ENCODE data around the gene CELSR1. TPM values are rescaled to one million over a fixed set of nuclear protein-coding genes. Genes with fewer than 3 reads are reported as not detected.

The CELSR1 gene
- total and polyA plus RNA-seq, 2 donors (not counting 1 experiment from before 2014, with no cell fraction given) = 30.2 to 34.8 TPM

DNA sequence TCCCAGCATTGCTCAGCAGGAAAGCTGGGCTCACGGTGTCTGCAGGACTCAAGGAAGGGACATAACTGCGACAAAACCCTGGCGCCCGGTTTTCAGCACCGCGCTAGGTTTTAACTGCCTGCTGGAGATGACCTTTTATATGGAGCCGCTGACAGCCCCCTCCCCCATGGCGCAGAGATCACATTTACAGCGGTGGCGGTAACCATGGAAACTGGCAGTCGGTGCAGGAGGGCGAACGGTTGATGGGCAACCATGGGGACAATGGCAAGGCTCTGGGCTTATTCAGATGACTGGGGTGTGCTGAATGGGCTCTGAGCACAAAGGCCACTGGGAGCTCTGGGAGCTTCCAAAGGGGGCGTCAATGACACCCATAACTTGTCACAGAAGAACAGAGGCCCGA lies 37.2 kb downstream of the CELSR1 start:
- Mint-ChIP-seq H3K4me3 (no peak overlapping the region), H3K27ac (no peak overlapping the region), H3K4me1 (peaks cover 8% of the 10 kb centered on the region), H3K27me3 (peaks cover 40% of the 10 kb centered on the region), H3K9me3 (ENCODE audit: insufficient read depth) (no peaks in the 10 kb centered on the region)
- ATAC-seq (ENCODE audit: low read depth) (no peak), DNase-seq (no peak)
- peaks cover 3 to 4% of the 10 kb centered on the region in 2 donors for H3K4me1 ChIP-seq (ENCODE audit: control insufficient read depth in 2 of 2, insufficient read depth in 2 of 2, low read length in 2 of 2)
- TF ChIP-seq EZH2 (IDR thresholded peaks at IDR 0.05; ENCODE audit: borderline replicate concordance, insufficient read depth, low read depth, low read length, poor library complexity, severe bottlenecking) = no peak
- TF ChIP-seq, protein P1, sequence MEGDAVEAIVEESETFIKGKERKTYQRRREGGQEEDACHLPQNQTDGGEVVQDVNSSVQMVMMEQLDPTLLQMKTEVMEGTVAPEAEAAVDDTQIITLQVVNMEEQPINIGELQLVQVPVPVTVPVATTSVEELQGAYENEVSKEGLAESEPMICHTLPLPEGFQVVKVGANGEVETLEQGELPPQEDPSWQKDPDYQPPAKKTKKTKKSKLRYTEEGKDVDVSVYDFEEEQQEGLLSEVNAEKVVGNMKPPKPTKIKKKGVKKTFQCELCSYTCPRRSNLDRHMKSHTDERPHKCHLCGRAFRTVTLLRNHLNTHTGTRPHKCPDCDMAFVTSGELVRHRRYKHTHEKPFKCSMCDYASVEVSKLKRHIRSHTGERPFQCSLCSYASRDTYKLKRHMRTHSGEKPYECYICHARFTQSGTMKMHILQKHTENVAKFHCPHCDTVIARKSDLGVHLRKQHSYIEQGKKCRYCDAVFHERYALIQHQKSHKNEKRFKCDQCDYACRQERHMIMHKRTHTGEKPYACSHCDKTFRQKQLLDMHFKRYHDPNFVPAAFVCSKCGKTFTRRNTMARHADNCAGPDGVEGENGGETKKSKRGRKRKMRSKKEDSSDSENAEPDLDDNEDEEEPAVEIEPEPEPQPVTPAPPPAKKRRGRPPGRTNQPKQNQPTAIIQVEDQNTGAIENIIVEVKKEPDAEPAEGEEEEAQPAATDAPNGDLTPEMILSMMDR (IDR thresholded peaks at IDR 0.05) = no peak
- H3K9me3 ChIP-seq (ENCODE audit: control extremely low read depth in 1 of 3, control insufficient read depth in 2 of 3, insufficient read depth in 1 of 3, low read length in 2 of 3) = no peaks in the 10 kb centered on the region
- H3K36me3 ChIP-seq (replicated peaks in 1 of 2; ENCODE audit: control extremely low read depth in 1 of 2, control insufficient read depth in 1 of 2, extremely low read depth in 1 of 2, insufficient read depth in 2 of 2, low read length in 1 of 2) = no peaks in the 10 kb centered on the region
- WGBS (ENCODE audit: insufficient coverage) = 58% methylated on average over 2 of the region's 15 CpGs
- peaks cover 0 to 21% (median 4%) of the 10 kb centered on the region in 4 experiments for H3K27me3 ChIP-seq (replicated peaks in 1 of 4; ENCODE audit: control extremely low read depth in 1 of 4, control insufficient read depth in 3 of 4, insufficient read depth in 4 of 4, low read length in 3 of 4)
- ChIA-PET POLR2A (no interaction called here), CTCF (no interaction called here)
- no peak overlapping the region for H3K9ac ChIP-seq (ENCODE audit: low read length)
- no peak overlapping the region for H3K27ac ChIP-seq (ENCODE audit: low read length in 2 of 2)
- no peaks in the 10 kb centered on the region for H4K20me1 ChIP-seq (ENCODE audit: control insufficient read depth, insufficient read depth, low read length, poor library complexity, severe bottlenecking)
- intact Hi-C loops (cut with micrococcal nuclease) = no loop called here
- H3K4me2 ChIP-seq (replicated peaks; ENCODE audit: low read depth, low read length, poor library complexity, severe bottlenecking) = no peak overlapping the region
- H3K79me2 ChIP-seq (ENCODE audit: control insufficient read depth, insufficient read depth, low read length) = no peaks in the 10 kb centered on the region
- H3K4me3 ChIP-seq (ENCODE audit: control extremely low read depth in 1 of 5, extremely low read depth in 1 of 5, insufficient read depth in 1 of 5, low read depth in 2 of 5, low read length in 4 of 5) = no peak overlapping the region
- no peak overlapping the region for H2AFZ ChIP-seq (ENCODE audit: insufficient read depth, low read depth, low read length, poor library complexity, severe bottlenecking)

DNA sequence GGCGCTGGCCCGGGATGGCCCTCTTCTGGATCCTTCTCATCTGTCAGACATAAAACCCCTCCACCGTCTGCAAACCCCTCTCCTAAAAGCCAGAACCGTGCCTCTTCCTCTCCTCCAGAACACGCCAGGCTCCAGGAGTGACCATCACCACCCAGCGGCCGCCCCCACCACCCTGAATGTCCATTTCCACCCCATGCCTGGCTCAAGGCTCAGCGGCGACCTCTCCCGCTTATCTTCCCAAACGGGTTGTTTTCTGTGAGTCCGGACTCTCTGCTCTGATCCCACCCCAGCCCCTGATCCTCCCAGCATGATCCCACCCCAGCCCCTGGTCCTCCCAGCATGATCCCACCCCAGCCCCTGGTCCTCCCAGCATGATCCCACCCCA lies 37.6 kb downstream of the CELSR1 start:
- peaks cover 3 to 4% of the 10 kb centered on the region in 2 donors for H3K4me1 ChIP-seq (ENCODE audit: control insufficient read depth in 2 of 2, insufficient read depth in 2 of 2, low read length in 2 of 2)
- TF ChIP-seq EZH2 (IDR thresholded peaks at IDR 0.05; ENCODE audit: borderline replicate concordance, insufficient read depth, low read depth, low read length, poor library complexity, severe bottlenecking) = no peak
- TF ChIP-seq, protein P1 (IDR thresholded peaks at IDR 0.05) = no peak
- Mint-ChIP-seq H3K27ac (no peak overlapping the region), H3K4me1 (peaks cover 8% of the 10 kb centered on the region), H3K4me3 (no peak overlapping the region), H3K9me3 (ENCODE audit: insufficient read depth) (no peaks in the 10 kb centered on the region), H3K27me3 (peaks cover 40% of the 10 kb centered on the region)
- H3K9me3 ChIP-seq (ENCODE audit: control extremely low read depth in 1 of 3, control insufficient read depth in 2 of 3, insufficient read depth in 1 of 3, low read length in 2 of 3) = no peaks in the 10 kb centered on the region
- H3K79me2 ChIP-seq (ENCODE audit: control insufficient read depth, insufficient read depth, low read length) = no peaks in the 10 kb centered on the region
- no peaks in the 10 kb centered on the region for H3K36me3 ChIP-seq (replicated peaks in 1 of 2; ENCODE audit: control extremely low read depth in 1 of 2, control insufficient read depth in 1 of 2, extremely low read depth in 1 of 2, insufficient read depth in 2 of 2, low read length in 1 of 2)
- POLR2A ChIA-PET = no interaction called here
- DNase-seq (no peak), ATAC-seq (ENCODE audit: low read depth) (no peak)
- intact Hi-C loops (cut with micrococcal nuclease) = no loop called here
- H3K27me3 ChIP-seq (replicated peaks in 1 of 4; ENCODE audit: control extremely low read depth in 1 of 4, control insufficient read depth in 3 of 4, insufficient read depth in 4 of 4, low read length in 3 of 4) = peaks cover 0 to 21% (median 4%) of the 10 kb centered on the region in 4 experiments
- H3K27ac ChIP-seq (ENCODE audit: low read length in 2 of 2) = no peak overlapping the region
- no peak overlapping the region for H3K4me2 ChIP-seq (replicated peaks; ENCODE audit: low read depth, low read length, poor library complexity, severe bottlenecking)
- 43% methylated on average over 12 of the region's 12 CpGs for WGBS (ENCODE audit: insufficient coverage)
- H3K9ac ChIP-seq (ENCODE audit: low read length) = no peak overlapping the region
- no peaks in the 10 kb centered on the region for H4K20me1 ChIP-seq (ENCODE audit: control insufficient read depth, insufficient read depth, low read length, poor library complexity, severe bottlenecking)
- CTCF ChIA-PET = no interaction called here
- no peak overlapping the region for H3K4me3 ChIP-seq (ENCODE audit: control extremely low read depth in 1 of 5, extremely low read depth in 1 of 5, insufficient read depth in 1 of 5, low read depth in 2 of 5, low read length in 4 of 5)
- H2AFZ ChIP-seq (ENCODE audit: insufficient read depth, low read depth, low read length, poor library complexity, severe bottlenecking) = no peak overlapping the region
